ENCODE measurements around the gene IRGM.
A peak's percentile ranks its signal among the peaks of the same experiment; 100 is the strongest.
"Not testable (repeated sequence)": the region's sequence is repeated elsewhere in the genome, so short reads cannot be mapped to it uniquely, and the experiment has no call there.

IRGM gene, protein sequence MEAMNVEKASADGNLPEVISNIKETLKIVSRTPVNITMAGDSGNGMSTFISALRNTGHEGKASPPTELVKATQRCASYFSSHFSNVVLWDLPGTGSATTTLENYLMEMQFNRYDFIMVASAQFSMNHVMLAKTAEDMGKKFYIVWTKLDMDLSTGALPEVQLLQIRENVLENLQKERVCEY

GRCh38 chr5:150846308-150846653 lies at the start of gene IRGM:
IRGM (plus strand) TSS chr5:150846521; CDS start chr5:150848124, 1,603 bp downstream.
- not testable (repeated sequence) for H3K4me1 ChIP-seq (ENCODE audit: control insufficient read depth in 1 of 2, insufficient read depth in 2 of 2, low read length in 2 of 2); H3K36me3 ChIP-seq (ENCODE audit: control insufficient read depth in 1 of 2, insufficient read depth in 2 of 2, low read length in 2 of 2); H3K27ac ChIP-seq (ENCODE audit: low read depth, low read length); H3K9me3 ChIP-seq (ENCODE audit: control insufficient read depth in 1 of 2, low read length in 2 of 2); H3K27me3 ChIP-seq (ENCODE audit: control insufficient read depth in 1 of 2, insufficient read depth in 2 of 2, low read length in 2 of 2); H3K9ac ChIP-seq (ENCODE audit: low read depth in 1 of 2, low read length in 2 of 2)
- peak within 1 kb of the TSS in 1 of 2 donors; percentile 1 for H3K4me3 ChIP-seq (ENCODE audit: low read depth in 1 of 2, low read length in 2 of 2)

- H3K9me3 ChIP-seq (ENCODE audit: control insufficient read depth in 1 of 2, low read length in 2 of 2) = no peaks in the 10 kb centered on the region
- H3K4me3 ChIP-seq (ENCODE audit: low read depth in 1 of 2, low read length in 2 of 2) = no peak overlapping the region
- peaks cover 0 to 8% of the 10 kb centered on the region in 2 donors for H3K36me3 ChIP-seq (ENCODE audit: control insufficient read depth in 1 of 2, insufficient read depth in 2 of 2, low read length in 2 of 2)
- H3K27me3 ChIP-seq (ENCODE audit: control insufficient read depth in 1 of 2, insufficient read depth in 2 of 2, low read length in 2 of 2) = no peaks in the 10 kb centered on the region
- H3K27ac ChIP-seq (ENCODE audit: low read depth, low read length) = no peak overlapping the region
- H3K9ac ChIP-seq (ENCODE audit: low read depth in 1 of 2, low read length in 2 of 2) = no peak overlapping the region
- peaks cover 8 to 11% of the 10 kb centered on the region in 2 donors for H3K4me1 ChIP-seq (ENCODE audit: control insufficient read depth in 1 of 2, insufficient read depth in 2 of 2, low read length in 2 of 2)
Measured at GRCh38 chr5:150797384-150797783, 48.9 kb upstream of the IRGM start.

GRCh38 chr5:150801117-150801927 lies 45.0 kb upstream of the IRGM start:
- Histone ChIP-seq H3K9me3 (ENCODE audit: control insufficient read depth in 1 of 2, low read length in 2 of 2) (no peaks in the 10 kb centered on the region), H3K27me3 (ENCODE audit: control insufficient read depth in 1 of 2, insufficient read depth in 2 of 2, low read length in 2 of 2) (no peaks in the 10 kb centered on the region), H3K4me1 (ENCODE audit: control insufficient read depth in 1 of 2, insufficient read depth in 2 of 2, low read length in 2 of 2) (peaks cover 8 to 11% of the 10 kb centered on the region in 2 donors), H3K9ac (ENCODE audit: low read depth in 1 of 2, low read length in 2 of 2) (peak overlapping the region; percentile 25 to 44), H3K36me3 (ENCODE audit: control insufficient read depth in 1 of 2, insufficient read depth in 2 of 2, low read length in 2 of 2) (no peaks in the 10 kb centered on the region), H3K27ac (ENCODE audit: low read depth, low read length) (no peak overlapping the region), H3K4me3 (ENCODE audit: low read depth in 1 of 2, low read length in 2 of 2) (peak overlapping the region; percentile 61 to 68)

DNA sequence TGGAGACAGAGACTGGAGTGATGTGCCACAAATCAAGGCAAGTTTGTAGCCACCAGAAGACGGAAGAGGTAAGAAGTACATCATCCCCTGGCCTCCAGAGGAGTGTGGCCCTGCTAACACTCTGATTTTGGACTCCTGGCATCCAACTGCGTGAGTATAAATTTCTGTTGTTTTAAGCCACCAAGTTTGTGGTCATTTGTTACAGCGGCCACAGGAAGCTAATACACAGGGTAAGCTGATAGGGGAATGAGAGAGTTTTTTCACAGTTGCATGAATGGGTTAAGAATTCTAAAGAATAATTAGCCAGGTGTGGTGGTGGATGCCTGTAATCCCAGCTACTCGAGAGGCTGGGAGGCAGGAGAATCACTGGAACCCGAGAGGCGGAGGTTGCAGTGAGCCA lies 41.9 kb upstream of the IRGM start:
- no peaks in the 10 kb centered on the region for H3K36me3 ChIP-seq (ENCODE audit: control insufficient read depth in 1 of 2, insufficient read depth in 2 of 2, low read length in 2 of 2)
- H3K27ac ChIP-seq (ENCODE audit: low read depth, low read length) = no peak overlapping the region
- H3K4me1 ChIP-seq (ENCODE audit: control insufficient read depth in 1 of 2, insufficient read depth in 2 of 2, low read length in 2 of 2) = peaks cover 8 to 11% of the 10 kb centered on the region in 2 donors
- no peaks in the 10 kb centered on the region for H3K9me3 ChIP-seq (ENCODE audit: control insufficient read depth in 1 of 2, low read length in 2 of 2)
- no peak overlapping the region for H3K4me3 ChIP-seq (ENCODE audit: low read depth in 1 of 2, low read length in 2 of 2)
- H3K9ac ChIP-seq (ENCODE audit: low read depth in 1 of 2, low read length in 2 of 2) = no peak overlapping the region
- no peaks in the 10 kb centered on the region for H3K27me3 ChIP-seq (ENCODE audit: control insufficient read depth in 1 of 2, insufficient read depth in 2 of 2, low read length in 2 of 2)

DNA sequence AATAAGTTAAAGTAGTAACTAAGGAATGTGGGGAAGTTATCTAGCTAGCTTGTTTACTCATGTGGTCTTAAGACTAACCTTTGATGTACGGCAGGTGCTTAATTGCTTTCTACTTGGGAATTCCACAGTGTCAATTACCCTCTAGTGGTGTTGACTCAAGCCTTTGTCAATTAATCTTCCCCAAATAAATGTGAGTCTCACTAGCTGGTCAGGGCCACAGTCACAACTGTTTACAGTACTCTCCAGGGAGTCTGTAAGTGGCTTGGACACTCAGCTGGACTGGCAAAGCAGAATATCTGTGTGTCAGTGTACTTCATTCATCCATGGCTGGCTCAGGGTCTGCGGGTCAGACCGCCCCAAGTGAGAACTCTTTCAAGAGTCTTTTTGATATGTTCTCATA lies 37.0 kb upstream of the IRGM start:
- no peak overlapping the region for H3K27ac ChIP-seq (ENCODE audit: low read depth, low read length)
- no peak overlapping the region for H3K9ac ChIP-seq (ENCODE audit: low read depth in 1 of 2, low read length in 2 of 2)
- H3K36me3 ChIP-seq (ENCODE audit: control insufficient read depth in 1 of 2, insufficient read depth in 2 of 2, low read length in 2 of 2) = no peaks in the 10 kb centered on the region
- no peak overlapping the region for H3K4me3 ChIP-seq (ENCODE audit: low read depth in 1 of 2, low read length in 2 of 2)
- no peaks in the 10 kb centered on the region for H3K4me1 ChIP-seq (ENCODE audit: control insufficient read depth in 1 of 2, insufficient read depth in 2 of 2, low read length in 2 of 2)
- no peaks in the 10 kb centered on the region for H3K27me3 ChIP-seq (ENCODE audit: control insufficient read depth in 1 of 2, insufficient read depth in 2 of 2, low read length in 2 of 2)
- no peaks in the 10 kb centered on the region for H3K9me3 ChIP-seq (ENCODE audit: control insufficient read depth in 1 of 2, low read length in 2 of 2)

DNA sequence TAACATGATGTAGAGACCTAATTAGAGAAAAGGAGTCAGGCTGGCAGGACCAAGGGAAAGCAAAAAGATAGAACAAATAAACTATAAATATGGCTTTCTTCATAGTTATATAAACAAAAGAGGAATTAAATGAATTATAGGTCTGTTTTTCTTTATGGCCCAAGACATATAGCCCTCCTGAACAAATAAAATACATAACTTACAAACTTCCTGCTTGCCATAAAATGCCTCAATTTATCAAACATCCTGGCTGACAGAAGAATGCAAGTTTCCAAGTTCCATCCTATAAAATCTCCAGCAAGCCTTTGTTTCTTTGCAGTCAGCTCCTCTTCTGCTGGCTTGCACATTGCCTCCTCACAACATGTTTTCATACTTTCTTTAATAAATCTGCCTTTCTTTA lies 31.3 kb upstream of the IRGM start:
- H3K9ac ChIP-seq (ENCODE audit: low read depth in 1 of 2, low read length in 2 of 2) = no peak overlapping the region
- H3K4me1 ChIP-seq (ENCODE audit: control insufficient read depth in 1 of 2, insufficient read depth in 2 of 2, low read length in 2 of 2) = no peaks in the 10 kb centered on the region
- H3K27ac ChIP-seq (ENCODE audit: low read depth, low read length) = no peak overlapping the region
- peaks cover 0 to 5% of the 10 kb centered on the region in 2 donors for H3K9me3 ChIP-seq (ENCODE audit: control insufficient read depth in 1 of 2, low read length in 2 of 2)
- H3K27me3 ChIP-seq (ENCODE audit: control insufficient read depth in 1 of 2, insufficient read depth in 2 of 2, low read length in 2 of 2) = no peaks in the 10 kb centered on the region
- no peaks in the 10 kb centered on the region for H3K36me3 ChIP-seq (ENCODE audit: control insufficient read depth in 1 of 2, insufficient read depth in 2 of 2, low read length in 2 of 2)
- H3K4me3 ChIP-seq (ENCODE audit: low read depth in 1 of 2, low read length in 2 of 2) = no peak overlapping the region

DNA sequence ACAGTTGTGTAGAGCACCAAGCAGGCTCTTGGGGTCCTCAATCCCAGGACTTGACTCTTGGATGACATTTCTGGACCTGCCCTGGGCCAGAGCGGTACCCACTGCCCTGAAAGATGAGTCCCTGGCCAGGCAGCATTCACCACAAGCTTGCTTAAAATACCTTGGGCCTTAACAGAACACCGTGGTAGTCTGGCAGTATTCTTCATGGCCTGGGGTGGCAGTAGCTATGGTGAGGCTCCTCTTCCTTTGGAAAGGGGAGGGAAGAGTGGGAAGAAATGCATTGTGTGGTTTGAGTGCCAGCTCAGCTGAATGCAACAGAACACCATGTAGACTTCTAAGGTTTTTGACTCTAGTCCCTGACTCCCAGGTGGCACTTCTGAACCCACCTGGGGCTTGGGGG lies 29.4 kb upstream of the IRGM start:
- Histone ChIP-seq H3K27me3 (ENCODE audit: control insufficient read depth in 1 of 2, insufficient read depth in 2 of 2, low read length in 2 of 2) (no peaks in the 10 kb centered on the region), H3K9me3 (ENCODE audit: control insufficient read depth in 1 of 2, low read length in 2 of 2) (peaks cover 0 to 5% of the 10 kb centered on the region in 2 donors), H3K9ac (ENCODE audit: low read depth in 1 of 2, low read length in 2 of 2) (no peak overlapping the region), H3K27ac (ENCODE audit: low read depth, low read length) (no peak overlapping the region), H3K4me3 (ENCODE audit: low read depth in 1 of 2, low read length in 2 of 2) (no peak overlapping the region), H3K36me3 (ENCODE audit: control insufficient read depth in 1 of 2, insufficient read depth in 2 of 2, low read length in 2 of 2) (no peaks in the 10 kb centered on the region), H3K4me1 (ENCODE audit: control insufficient read depth in 1 of 2, insufficient read depth in 2 of 2, low read length in 2 of 2) (no peaks in the 10 kb centered on the region)

DNA sequence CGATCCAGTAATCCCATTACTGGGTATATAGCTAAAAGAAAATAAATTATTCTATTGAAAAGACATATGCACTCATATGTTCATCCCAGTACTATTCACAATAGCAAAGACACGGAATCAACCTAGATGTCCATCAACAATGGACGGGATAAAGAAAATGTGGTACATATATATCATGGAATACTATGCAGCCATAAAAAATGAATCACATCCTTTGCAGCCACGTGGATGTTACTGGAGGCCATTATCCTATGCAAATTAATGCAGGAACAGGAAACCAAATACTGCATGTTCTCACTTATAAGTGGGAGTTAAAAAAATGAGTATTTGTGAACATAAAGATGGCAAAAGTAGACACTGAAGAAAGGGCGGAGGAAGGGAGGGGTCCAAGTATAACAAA lies 16.6 kb upstream of the IRGM start:
- H3K27me3 ChIP-seq (ENCODE audit: control insufficient read depth in 1 of 2, insufficient read depth in 2 of 2, low read length in 2 of 2) = no peaks in the 10 kb centered on the region
- H3K27ac ChIP-seq (ENCODE audit: low read depth, low read length) = no peak overlapping the region
- H3K4me1 ChIP-seq (ENCODE audit: control insufficient read depth in 1 of 2, insufficient read depth in 2 of 2, low read length in 2 of 2) = no peaks in the 10 kb centered on the region
- peaks cover 5 to 16% of the 10 kb centered on the region in 2 donors for H3K9me3 ChIP-seq (ENCODE audit: control insufficient read depth in 1 of 2, low read length in 2 of 2)
- no peak overlapping the region for H3K9ac ChIP-seq (ENCODE audit: low read depth in 1 of 2, low read length in 2 of 2)
- H3K36me3 ChIP-seq (ENCODE audit: control insufficient read depth in 1 of 2, insufficient read depth in 2 of 2, low read length in 2 of 2) = no peaks in the 10 kb centered on the region
- H3K4me3 ChIP-seq (ENCODE audit: low read depth in 1 of 2, low read length in 2 of 2) = no peak overlapping the region

GRCh38 chr5:150831821-150832220 lies 14.5 kb upstream of the IRGM start:
- not testable (repeated sequence) for H3K36me3 ChIP-seq (ENCODE audit: control insufficient read depth in 1 of 2, insufficient read depth in 2 of 2, low read length in 2 of 2); H3K4me3 ChIP-seq (ENCODE audit: low read depth in 1 of 2, low read length in 2 of 2); H3K27ac ChIP-seq (ENCODE audit: low read depth, low read length); H3K4me1 ChIP-seq (ENCODE audit: control insufficient read depth in 1 of 2, insufficient read depth in 2 of 2, low read length in 2 of 2); H3K9ac ChIP-seq (ENCODE audit: low read depth in 1 of 2, low read length in 2 of 2); H3K27me3 ChIP-seq (ENCODE audit: control insufficient read depth in 1 of 2, insufficient read depth in 2 of 2, low read length in 2 of 2)
- H3K9me3 ChIP-seq (ENCODE audit: control insufficient read depth in 1 of 2, low read length in 2 of 2) = peaks cover 5 to 16% of the 10 kb centered on the region in 2 donors

GRCh38 chr5:150836064-150836463 lies 10.3 kb upstream of the IRGM start:
- peaks cover 5 to 6% of the 10 kb centered on the region in 2 donors for H3K9me3 ChIP-seq (ENCODE audit: control insufficient read depth in 1 of 2, low read length in 2 of 2)

More at GRCh38 chr5:150836064-150836463, 10.3 kb upstream of the IRGM start:
- no peak overlapping the region for H3K9ac ChIP-seq (ENCODE audit: low read depth in 1 of 2, low read length in 2 of 2)
- peaks cover 7% of the 10 kb centered on the region in 2 donors for H3K27me3 ChIP-seq (ENCODE audit: control insufficient read depth in 1 of 2, insufficient read depth in 2 of 2, low read length in 2 of 2)
- no peaks in the 10 kb centered on the region for H3K4me1 ChIP-seq (ENCODE audit: control insufficient read depth in 1 of 2, insufficient read depth in 2 of 2, low read length in 2 of 2)
- no peak overlapping the region for H3K4me3 ChIP-seq (ENCODE audit: low read depth in 1 of 2, low read length in 2 of 2)
- no peaks in the 10 kb centered on the region for H3K36me3 ChIP-seq (ENCODE audit: control insufficient read depth in 1 of 2, insufficient read depth in 2 of 2, low read length in 2 of 2)
- no peak overlapping the region for H3K27ac ChIP-seq (ENCODE audit: low read depth, low read length)
